Myocyte (in vitro differentiated cells): ENCODE data around the gene OR2AE1. TPM values are rescaled to one million over a fixed set of nuclear protein-coding genes. Genes with fewer than 3 reads are reported as not detected.
"Not testable (repeated sequence)": the region's sequence is repeated elsewhere in the genome, so short reads cannot be mapped to it uniquely, and the experiment has no call there.

Experiments used
- DNase-seq: peaks from one replicate; pipeline ENCODE4 v3.0.0-alpha.2; 2012; ENCODE audit warnings: low read depth
- polyA plus RNA-seq: library from polyadenylated mRNA; unstranded; fragments of >200 nt; gene quantifications from one replicate; pipeline ENCODE4 v1.2.1, GENCODE V29; 2012; ENCODE audit warnings: missing spikeins
- total RNA-seq: library from RNA; depleted of rRNA; stranded (reverse); fragments of >200 nt; gene quantifications from 2 replicates; pipeline ENCODE4 v1.2.3, GENCODE V29; 2014

OR2AE1 gene
- total RNA-seq, result not detected in 2 replicates
- 0.09 TPM for polyA plus RNA-seq

DNA sequence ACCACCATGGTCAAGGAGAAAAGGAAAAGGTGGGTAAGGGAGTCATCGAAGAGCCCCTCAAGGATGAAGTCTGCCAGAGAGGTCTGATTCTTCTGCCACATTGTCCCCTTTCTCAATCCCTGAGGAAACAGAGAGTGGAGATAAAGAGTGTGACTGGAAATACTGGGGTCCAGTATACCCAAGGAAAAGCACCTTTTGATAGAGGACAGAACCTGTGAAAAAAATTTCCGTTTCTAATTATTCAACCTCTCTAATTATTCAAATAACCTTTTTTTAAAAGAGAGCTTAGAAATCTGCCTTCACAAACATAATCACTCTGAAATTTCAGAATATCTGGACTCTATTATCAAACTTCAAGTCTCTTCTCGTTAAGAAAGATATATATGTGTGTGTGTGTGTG is at the start of gene OR2AE1:
OR2AE1 (minus strand) TSS at position 101 of the 400 bp plus-strand sequence; CDS start at position 101, 0 bp downstream.
- no peak for DNase-seq

DNA sequence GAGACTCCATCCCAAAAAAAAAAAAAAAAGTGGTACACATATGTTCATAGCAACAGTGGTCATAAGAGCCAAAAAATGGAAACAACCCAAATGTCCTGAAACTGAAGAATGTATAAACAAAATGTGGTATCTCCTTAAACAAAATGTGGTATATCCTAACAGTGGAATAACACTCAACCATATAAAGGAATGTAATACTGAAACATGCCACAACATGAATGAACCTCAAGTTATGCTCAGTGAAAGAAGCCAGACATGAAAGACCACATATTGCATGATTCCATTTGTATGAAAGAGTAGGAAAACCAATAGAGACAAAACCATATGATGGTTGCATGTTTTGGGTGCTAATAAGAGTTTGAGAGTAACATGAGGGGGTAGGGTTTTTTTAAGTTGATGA is 49.5 kb upstream of the OR2AE1 start:
- DNase-seq, result no peak

DNA sequence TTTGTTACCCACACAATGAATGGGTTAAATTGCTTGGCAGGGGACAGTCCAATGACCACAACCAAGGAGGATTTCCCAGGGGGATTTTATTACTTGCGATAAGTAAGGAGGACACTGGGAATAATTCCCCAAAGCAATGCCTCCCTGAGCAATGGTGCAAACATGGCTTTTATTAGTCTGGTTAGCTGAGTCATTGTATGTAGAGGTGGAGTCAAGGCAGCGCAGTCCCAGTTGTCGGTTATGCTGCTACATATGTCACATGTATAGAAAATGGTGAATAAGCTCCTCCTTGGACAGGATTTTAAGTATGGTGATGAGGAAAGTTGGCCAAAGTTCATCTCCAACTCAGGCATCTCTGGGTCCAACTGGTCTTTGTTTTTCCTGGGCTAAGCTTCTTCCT is 46.4 kb upstream of the OR2AE1 start:
- DNase-seq, result no peak

DNA sequence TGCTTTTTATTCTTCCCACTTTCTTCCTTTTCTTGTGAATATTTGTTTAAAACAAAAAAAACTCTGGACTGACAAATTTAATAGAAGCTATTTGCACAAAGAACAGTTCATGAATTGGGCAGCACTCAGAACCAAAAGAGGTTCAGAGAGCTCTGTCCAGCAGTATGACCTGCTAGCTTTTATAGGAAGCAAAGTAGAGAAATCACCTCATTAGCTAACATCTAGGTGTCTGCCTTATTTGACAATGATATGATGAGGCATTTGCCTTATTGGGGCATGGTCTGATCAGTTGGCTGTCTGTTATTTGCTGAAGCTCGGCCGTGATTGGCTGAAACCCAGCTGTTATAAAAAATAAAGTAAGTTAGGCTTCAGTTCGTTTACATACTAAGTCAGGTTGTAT is 43.3 kb upstream of the OR2AE1 start:
- DNase-seq, result no peak

DNA sequence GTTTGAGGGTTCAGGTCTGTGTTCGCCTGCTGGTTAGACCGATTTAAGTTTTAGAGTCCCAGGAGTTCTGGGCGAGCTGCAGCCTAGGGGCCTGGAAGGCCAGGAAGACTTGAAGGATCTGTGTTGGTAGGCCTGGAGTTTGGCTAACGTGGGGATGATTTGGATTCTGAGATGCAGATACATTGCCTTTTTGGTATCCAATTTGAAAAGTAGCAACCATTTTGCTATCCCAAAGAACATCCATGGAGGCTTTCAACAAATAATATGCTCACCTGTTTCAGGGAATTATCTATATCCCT is 42.9 kb upstream of the OR2AE1 start:
- no peak for DNase-seq

DNA sequence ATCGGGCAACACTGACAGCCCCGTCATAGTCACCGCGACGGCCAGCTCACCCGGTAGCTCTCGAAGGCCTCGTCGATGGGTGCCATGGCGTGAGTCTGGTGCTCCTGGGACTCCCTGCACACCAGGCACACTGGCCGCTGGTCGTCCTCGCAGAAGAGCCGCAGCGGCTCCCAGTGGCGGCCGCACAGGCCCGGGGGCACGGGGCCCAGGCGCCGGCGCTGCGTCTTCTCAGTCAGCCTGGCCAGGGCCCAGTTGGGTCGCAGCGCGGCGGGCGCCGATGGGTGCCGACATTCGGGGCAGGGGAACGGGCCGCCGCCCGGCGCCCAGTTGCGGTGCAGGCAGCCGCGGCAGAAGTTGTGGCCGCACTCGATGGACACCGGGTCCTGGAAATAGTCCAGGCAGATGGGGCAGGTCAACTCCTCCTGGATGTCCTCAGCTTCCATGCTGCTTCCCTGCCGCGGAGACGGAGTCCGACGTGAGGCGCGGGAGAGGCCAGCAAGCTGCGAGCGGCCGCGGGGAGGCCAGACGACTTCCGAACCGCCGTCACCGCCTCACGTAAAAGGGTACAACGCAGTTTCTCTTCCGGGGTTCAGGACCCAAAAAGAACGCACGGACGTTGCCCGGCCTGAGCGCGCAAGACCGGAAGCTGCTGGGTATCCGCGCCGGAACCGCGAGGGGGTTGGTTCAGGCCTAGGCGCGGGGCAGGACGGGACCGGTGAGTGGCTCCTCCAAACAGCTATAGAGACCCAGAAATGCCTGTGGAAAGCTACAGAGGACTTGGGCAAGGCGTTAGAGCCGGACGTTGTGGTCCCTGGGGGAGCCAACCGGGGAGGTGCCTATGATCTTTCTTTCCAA is 42.4 kb upstream of the OR2AE1 start, which contains the start of gene TRIM4:
TRIM4 (minus strand) TSS at position 572 of the 855 bp plus-strand sequence; CDS start at position 443, 129 bp downstream.
- peak; percentile 96 for DNase-seq

- DNase-seq, result no peak
Measured at GRCh38 chr7:99910976-99911375, 34.1 kb upstream of the OR2AE1 start.

GRCh38 chr7:99901581-99901980 is 24.7 kb upstream of the OR2AE1 start:
- no peak for DNase-seq

GRCh38 chr7:99899830-99900519 is 23.1 kb upstream of the OR2AE1 start:
- DNase-seq, result no peak

DNA sequence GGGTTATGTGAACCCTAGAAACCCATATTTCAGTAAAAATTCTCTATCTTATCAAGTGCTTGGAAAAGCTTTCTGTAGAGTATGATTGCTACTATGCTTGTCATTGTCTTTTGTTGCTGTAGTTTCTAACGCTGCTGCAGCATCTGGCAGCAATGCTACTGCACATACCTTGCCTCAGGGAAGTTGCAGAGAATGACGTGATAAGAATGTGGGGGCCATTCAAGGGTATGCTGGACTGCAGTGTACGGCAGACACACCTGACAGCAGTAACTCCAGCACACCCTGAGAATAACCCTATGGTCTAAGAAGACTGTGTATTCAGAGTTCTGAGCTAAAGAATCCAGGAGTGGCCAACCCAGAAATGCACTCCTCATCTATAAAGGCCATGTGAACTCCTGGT is 22.0 kb upstream of the OR2AE1 start:
- no peak for DNase-seq

DNA sequence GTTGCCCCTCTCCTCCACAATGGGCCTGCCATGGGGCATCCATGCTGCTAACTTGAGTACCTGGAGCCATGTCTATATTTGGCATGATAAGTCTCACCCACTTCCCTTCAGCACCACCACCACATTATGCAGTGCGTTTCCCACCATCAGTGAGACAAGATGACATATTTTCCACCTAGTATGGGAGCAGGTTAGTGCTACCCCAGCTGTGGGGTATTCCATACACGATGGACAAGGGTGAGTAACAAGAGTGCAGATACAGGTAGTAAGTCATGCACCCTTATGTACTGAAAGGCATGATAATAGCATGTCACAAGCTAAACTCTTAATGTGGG is 21.2 kb upstream of the OR2AE1 start:
- no peak for DNase-seq

DNA sequence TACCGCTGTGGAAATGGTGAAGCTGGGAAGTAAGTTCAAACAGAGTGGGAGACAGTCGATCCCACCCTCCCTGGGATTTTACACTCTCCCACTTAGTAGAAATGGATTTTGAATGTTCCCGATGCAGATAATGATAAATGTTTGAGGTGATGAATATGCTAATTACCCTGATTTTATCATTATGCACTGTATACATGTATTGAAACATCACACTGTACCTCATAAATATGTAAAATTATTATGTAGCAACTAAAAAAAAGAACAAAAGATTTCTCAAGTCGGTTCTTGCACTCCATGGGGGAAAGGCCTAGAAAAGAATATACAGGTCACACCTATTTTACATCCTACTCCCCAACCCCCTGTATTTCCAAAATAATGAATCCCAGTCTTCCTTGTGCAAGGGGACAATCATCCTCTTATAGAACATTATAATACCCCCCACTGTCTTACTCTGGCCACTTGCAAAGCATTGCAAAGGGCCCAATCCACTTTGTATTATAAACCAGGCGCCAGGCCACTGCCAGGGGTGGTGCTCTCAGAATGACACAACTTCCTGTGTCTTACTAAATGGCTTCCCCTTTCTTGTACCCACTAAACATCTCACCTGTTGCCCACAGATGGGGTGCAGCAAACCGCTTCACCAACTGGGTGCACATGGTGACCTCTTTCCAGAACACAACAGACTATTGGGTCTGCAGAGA is 20.6 kb upstream of the OR2AE1 start:
- no peak for DNase-seq

DNA sequence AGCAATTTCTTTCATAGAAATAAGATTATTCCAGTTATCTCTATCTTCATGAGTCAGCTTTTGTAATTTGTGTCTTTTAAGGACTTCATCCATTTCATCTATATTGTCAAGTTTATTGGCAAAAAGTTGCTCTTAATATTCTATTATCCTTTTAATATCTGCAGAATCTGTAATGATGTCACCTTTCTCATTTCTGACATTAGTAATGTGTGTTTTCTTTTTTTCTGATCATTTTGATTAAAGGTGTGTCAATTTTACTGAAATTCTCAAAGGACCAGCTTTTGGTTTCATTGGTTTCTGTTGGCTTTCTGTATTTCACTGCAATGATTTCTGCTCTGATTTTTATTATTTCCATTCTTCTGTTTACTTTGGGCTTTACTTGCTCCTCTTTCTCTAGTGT is 17.9 kb upstream of the OR2AE1 start:
- no peak for DNase-seq

- no peak for DNase-seq
Measured at GRCh38 chr7:99893280-99893679, 16.4 kb upstream of the OR2AE1 start.

GRCh38 chr7:99890348-99890747 is 13.5 kb upstream of the OR2AE1 start:
- DNase-seq, result not testable (repeated sequence)

DNA sequence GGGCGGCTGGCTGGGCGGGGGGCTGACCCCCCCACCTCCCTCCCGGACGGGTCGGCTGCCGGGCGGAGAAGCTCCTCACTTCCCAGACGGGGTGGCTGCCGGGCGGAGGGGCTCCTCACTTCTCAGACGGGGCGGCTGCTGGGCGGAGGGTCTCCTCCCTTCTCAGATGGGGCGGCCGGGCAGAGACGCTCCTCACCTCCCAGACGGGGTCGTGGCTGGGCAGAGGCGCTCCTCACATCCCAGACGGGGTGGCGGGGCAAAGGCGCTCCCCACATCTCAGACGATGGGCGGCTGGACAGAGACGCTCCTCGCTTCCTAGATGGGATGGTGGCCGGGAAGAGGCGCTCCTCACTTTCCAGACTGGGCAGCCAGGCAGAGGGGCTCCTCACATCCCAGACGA is 11.5 kb upstream of the OR2AE1 start:
- DNase-seq, result not testable (repeated sequence)

DNA sequence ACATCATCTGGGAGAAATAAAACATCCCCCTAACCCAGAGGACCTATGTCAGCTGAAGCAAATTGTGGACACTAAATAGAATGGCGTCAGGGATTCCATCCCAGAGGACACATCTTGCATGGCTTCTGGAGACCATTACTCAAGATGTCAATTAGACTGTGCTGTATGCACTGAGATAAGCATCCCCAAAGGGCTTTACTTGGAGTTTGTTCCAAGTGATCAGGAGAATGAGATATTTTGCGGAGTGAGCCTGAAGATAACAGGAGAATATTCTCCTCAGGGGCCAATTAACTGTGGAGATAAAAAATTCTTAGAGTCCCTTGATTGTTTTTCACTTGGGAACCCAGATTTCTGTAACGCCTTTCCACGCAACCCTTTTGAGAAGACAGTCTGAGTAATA is 4.5 kb upstream of the OR2AE1 start:
- no peak for DNase-seq

GRCh38 chr7:99876491-99876890 is 342 bp downstream of the OR2AE1 start:
- peak; percentile 11 for DNase-seq

DNA sequence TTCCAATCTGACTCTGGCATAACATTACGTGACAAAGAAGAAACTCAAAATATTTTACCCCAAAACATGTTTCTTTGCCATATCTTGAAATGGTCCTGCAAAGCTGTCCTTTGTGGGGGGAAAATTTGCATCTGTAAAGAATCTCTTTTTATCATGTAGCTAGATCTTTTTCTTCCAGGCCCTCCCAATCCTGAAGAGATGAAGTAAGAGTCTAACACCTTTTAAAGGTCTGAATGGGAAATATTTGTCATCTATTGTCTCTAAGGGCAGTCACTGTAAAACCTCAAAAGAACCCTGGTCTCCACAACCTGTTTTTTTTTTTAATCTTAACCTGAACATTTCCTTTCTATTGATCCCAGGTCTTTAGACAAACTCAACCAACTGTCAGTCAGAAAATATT is 8.6 kb downstream of the OR2AE1 start:
- no peak for DNase-seq

GRCh38 chr7:99867477-99867876 is 9.4 kb downstream of the OR2AE1 start:
- not testable (repeated sequence) for DNase-seq

GRCh38 chr7:99863847-99864440 is 12.9 kb downstream of the OR2AE1 start:
- peak; percentile 26 for DNase-seq
